HG03039 (cell line): ENCODE data around the gene AK5.

Experiments used
- ATAC-seq: cut with Tn5 transposase; IDR thresholded peaks from one replicate; pipeline ENCODE4 v1.9.1; 2021; ENCODE audit warnings: mild to moderate bottlenecking, moderate library complexity; ENCODE audit not compliant: unreplicated experiment

AK5 gene, protein sequence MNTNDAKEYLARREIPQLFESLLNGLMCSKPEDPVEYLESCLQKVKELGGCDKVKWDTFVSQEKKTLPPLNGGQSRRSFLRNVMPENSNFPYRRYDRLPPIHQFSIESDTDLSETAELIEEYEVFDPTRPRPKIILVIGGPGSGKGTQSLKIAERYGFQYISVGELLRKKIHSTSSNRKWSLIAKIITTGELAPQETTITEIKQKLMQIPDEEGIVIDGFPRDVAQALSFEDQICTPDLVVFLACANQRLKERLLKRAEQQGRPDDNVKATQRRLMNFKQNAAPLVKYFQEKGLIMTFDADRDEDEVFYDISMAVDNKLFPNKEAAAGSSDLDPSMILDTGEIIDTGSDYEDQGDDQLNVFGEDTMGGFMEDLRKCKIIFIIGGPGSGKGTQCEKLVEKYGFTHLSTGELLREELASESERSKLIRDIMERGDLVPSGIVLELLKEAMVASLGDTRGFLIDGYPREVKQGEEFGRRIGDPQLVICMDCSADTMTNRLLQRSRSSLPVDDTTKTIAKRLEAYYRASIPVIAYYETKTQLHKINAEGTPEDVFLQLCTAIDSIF

GRCh38 chr1:77281491-77282186, at the start of gene AK5:
TSS of gene AK5 (plus strand) at chr1:77282019. CDS start at chr1:77282314, 295 bp downstream.
- peak; percentile 46 for ATAC-seq

DNA sequence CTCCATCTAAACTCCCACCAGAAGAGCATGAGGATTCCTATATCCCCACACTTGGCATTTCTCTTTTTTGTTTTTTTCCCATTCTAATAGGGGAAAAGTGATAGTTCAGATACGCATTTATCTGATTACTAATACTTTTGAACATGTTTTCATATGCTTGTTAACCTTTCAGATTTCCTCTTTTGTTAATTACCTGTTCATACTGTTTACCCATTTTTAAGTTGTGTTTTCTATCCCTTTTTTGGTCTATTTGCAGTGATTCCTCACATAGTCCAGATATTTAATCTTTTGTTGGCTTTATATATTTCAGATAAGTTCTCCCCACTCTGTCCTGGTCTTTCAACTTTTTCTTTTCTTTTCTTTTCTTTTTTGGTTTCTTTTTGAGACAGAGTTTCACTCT, 49.0 kb upstream of the AK5 start:
- ATAC-seq = no peak

- ATAC-seq = no peak
Observed at GRCh38 chr1:77234096-77234495, 47.7 kb upstream of the AK5 start.

DNA sequence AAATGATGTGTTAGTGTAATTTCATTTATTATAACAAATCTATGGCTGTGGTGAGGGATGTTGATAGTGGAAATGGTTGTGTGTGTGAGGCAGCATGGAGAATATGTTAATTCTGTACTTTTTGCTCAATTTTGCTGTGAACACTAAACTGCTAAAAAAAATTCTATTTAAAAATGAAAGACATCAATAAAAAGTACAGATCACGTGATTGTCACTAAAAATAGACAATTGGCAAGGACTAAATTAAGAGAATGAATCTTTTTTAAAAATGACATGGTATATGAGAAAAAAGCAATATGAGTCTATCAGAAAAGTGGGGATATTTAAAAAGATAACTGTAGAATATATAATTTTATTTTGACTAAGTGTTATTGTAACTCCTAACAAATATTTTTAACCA, 46.9 kb upstream of the AK5 start:
- ATAC-seq = no peak

GRCh38 chr1:77238462-77238861, 43.4 kb upstream of the AK5 start:
- no peak for ATAC-seq

GRCh38 chr1:77239311-77239710, 42.5 kb upstream of the AK5 start:
- no peak for ATAC-seq

DNA sequence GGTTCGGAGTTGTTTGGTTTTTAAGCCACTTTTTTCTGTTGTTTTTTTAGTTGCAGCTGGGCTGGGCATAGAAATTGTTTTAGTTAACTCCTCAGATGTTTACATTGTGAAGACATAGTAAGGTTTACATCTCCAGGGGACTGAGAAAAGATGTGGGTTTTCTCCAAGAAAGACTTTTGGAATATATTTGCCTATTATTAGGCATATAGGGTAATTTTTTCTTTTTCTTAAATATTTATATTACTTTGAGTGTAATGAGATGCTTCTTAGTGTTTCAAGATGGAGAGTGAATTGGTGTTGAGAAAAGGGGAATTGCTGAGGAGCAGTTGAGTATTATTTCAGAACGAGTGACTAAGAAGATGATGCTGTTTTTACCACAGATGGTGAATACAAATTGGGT, 36.0 kb upstream of the AK5 start:
- no peak for ATAC-seq

- ATAC-seq = no peak
Observed at GRCh38 chr1:77250126-77250525, 31.7 kb upstream of the AK5 start.

- ATAC-seq = no peak
Observed at GRCh38 chr1:77253211-77253610, 28.6 kb upstream of the AK5 start.

- ATAC-seq = no peak
Observed at GRCh38 chr1:77263708-77264107, 18.1 kb upstream of the AK5 start.

- no peak for ATAC-seq
Observed at GRCh38 chr1:77265180-77265579, 16.6 kb upstream of the AK5 start.

GRCh38 chr1:77267035-77267434, 14.8 kb upstream of the AK5 start:
- no peak for ATAC-seq

- ATAC-seq = no peak
Observed at GRCh38 chr1:77271852-77272580, 9.8 kb upstream of the AK5 start.

- ATAC-seq = no peak
Observed at GRCh38 chr1:77273891-77274290, 7.9 kb upstream of the AK5 start.

DNA sequence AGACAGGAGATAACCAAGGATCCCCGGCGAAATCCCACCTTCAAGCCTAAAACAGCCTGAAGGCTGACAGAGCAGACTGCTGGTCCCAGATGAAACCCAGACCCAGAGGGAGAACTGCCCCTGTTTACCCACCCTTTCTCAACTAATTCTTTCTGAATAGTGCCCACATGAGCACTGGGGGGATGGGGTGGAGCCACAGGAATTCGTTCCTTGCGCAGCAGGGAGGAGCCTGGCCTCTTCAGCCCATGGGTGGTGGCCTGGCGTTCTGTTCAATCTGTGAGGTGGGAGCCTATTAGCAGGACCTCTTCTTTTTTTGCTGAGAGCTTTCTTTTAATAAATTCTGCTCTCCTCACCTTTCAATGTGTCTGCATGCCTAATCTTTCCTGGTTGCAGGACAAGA, 6.6 kb upstream of the AK5 start:
- ATAC-seq = no peak

GRCh38 chr1:77276941-77277340, 4.9 kb upstream of the AK5 start:
- ATAC-seq = no peak

GRCh38 chr1:77279929-77280328, 1.9 kb upstream of the AK5 start:
- ATAC-seq = no peak

DNA sequence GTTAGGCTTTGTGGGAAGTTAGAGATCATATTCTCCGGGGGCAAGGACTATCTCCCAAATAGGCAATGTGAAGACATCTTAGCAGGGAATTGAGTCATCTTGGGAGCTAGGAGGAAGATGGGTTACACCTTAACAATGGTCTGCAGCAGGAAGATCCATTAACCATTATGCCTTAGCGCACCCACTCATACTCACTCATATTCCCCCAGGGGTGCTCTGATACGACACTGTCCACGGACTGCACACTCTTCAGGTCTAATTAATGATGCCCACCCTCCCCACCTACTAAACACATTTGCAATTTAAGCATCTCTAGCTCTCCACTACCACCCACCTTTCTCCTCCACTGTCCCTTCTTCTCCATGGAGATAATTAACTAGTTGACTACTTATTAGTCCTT, 857 bp upstream of the AK5 start:
- no peak for ATAC-seq

DNA sequence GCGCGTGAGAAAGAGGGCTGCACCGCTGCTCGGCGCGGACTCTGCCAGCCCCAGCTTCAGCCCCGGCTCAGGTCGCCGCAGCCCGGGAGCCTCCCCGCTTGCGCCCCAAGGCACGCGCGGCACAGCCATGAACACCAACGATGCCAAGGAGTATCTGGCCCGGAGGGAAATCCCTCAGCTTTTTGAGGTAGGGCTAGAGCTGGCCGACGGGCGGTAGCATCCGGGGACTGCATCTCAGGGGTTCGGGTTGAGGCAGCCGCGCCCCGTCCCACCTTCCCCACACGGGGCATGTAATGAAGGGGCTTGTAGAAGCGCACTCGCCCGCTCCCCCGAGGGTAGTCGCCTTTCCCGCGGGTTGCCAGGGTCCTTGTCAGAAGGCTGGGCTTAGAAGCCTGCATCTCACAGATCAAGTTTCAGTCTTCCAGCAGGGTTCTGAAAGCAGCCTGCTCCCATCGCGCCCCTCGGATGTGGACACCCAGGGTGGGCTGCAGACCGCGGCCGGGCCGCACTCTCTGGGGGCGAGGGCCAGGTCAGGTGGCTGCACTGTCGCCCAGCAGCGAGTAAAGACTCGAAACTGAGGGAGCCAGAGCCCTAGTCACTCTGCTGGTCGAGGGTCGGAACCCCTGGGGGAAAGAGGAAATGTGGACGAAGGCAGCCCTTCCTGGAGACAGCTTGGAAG, 507 bp downstream of the AK5 start:
- peak; percentile 6 for ATAC-seq

DNA sequence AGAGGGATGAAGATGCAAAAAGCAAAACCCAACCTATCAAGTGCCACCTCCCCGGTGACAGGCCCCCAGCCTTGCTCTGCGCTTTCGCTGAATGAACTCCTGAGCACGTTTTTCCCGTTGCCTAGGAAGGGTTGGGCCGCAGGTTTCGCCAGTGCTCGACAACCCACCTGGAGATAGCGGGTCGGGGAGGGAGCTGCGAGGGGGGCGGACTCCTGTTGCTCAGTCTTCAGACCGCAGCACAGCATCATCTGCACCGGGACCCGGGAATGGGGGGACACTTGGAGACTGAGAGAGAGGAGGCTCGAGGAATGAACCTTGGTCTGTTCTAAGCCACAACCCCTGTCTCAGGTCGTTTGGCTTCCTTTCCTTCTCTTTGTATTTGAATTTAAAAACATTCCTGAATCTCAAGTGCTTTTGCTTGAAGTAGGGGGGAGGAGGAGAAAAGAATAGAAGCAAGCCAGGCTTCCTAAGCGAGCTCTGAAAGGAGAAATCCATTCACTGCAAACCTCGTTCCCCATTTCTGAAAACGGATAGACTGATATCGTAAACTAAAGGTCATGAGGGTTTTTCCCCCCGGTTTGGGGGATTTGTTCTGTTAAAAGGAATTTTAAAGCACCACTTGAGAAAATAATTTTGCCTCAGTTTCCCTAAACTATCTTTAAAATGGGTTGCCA, 1.2 kb downstream of the AK5 start:
- ATAC-seq = no peak
